DMS114 treated with DMSO at 0.1 percent for 48 hours (cell line): ENCODE measurements around the gene AGBL1.

ENCODE experiments used
- DNase-seq: peaks from one replicate; lab custom pipeline; 2025; ENCODE audit not compliant: unreplicated experiment; lab: John Stamatoyannopoulos, UW

The AGBL1 gene

DNA sequence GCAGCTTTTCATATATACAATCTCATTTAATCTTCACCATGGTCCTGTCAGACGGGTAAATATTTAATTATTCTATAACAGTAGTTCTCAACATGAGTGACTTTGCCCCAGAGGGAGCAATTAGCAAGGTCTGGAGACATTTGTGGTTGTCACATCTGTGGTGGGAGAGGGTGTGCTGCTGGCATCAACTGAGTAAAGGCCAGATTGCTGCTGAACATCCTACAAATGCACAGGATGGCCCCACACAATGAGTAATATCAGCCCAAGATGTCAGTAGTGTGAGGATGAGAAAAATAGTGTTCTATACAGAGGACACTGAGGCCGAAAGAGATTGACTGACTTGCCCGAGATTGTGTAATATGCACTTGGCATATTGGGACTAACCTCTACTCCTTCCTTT lies 156.0 kb downstream of the AGBL1 start:
- DNase-seq: no peak

DNA sequence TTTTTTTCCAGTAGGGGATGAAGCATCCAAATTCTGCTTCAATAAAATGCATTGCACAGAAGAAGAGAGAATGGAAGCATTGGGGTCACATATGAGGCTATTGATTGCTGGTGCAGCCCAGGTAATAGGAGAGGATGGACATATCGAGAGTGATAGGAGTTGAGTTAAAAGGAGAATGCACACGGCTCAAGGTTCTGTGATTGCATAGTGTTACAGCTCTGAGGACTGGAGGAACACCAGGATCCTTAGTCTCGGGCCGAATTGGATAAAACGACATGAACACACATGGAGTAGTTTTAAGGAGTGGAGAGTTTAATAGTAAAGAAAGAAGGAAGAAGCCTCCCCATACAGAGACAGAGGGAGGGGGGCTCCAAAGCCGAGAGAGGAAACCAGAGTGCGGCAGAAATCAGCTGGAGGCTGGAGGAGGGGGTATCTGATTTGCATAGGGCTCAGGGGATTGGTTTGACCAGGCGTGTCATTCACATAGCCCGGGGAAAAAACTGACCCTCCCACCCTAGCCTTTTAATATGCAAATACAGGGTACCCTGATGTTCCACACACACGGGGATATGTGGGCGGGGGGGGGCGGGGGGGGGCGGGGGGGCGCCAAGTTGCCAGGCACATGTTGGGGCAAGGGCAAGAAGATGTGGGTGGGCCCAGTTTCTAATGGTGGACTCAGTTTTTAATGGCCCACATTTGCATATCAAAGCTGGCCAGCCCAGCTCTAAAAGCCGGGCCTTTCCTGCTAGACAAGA lies 156.9 kb downstream of the AGBL1 start:
- DNase-seq: no peak

DNA sequence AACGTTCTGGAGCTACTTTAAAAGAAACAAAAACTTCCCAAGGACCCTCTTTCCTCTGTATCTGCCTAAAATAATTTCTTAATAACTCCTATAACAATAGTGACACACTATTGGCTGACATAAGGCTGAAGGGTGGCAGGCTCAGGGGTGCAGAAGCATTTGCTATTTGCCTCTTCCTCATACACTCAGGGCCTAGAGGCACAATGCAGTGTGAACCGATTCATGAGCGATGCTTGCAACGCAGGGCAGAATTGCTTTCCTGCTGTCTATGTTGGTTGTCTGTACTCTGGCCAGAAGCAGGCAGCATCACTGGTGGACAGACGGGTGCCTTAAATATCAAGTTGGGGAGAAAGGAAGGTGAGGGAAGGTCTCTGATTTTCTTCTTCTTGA lies 157.4 kb downstream of the AGBL1 start:
- no peak for DNase-seq

DNA sequence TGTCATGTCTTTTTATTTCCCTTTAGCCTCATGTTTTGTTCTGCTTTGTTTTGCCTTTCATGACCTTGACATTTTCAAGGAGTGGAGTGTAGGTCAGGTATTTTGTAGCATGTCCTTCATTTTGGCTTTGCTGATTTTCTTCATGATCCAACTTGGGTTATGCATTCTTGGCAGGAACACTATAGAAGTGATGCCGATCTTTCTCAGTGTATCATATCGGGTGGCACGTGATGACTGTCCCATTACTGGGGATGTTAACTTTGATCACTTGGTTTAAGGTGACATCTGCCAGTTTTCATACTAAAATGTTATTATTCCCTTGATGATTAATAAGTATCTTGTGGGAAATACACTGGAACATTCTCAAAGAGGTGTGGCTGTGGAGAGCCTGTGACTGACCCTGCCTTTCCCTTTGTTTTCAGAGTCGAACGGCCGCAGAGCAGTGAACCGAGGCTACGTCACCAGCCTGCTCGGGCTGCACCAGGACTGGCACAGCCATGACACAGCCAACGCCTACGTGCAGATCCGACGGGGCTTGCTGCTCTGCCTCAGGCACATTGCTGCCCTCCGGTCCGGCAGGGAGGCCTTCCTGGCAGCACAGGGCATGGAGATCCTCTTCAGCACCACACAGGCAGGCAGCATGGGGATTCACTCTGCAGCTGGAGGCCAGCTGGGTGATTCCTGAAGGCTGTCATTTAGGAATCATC lies 167.7 kb downstream of the AGBL1 start:
- no peak for DNase-seq

DNA sequence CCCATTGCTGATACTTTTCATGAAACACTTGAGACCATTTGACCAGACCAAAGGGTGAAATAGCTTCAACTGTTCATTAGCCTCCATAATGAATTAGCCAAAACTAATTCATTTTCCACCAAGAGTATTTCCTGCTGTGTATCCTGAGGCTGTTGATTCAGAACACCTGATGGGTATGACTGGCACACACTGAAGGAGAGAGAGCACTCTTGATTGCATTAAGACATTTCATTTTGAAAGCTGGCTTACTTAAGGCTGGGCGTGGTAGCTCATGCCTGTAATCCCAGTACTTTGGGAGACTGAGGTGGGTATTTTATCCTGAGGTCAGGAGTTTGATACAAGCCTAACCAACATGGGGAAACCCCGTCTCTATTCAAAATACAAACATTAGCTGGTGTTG lies 175.6 kb downstream of the AGBL1 start:
- no peak for DNase-seq

DNA sequence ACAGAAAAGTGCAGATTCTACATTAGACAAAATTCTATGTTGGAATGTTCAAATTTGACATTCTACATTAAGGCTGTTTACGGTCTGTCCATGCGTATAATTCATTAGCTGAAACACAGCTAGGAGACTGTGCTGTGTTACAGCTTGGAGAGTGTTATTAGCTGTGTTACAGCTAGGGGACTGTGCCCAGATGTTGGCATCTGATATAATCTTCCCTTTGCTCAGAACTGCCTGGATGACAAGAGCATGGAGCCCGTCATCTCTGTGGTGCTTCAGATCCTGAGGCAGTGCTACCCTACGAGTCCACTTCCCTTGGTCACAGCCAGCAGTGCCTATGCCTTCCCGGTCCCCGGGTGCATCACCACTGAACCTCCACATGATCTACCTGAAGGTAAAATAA lies 177.0 kb downstream of the AGBL1 start:
- no peak for DNase-seq

DNA sequence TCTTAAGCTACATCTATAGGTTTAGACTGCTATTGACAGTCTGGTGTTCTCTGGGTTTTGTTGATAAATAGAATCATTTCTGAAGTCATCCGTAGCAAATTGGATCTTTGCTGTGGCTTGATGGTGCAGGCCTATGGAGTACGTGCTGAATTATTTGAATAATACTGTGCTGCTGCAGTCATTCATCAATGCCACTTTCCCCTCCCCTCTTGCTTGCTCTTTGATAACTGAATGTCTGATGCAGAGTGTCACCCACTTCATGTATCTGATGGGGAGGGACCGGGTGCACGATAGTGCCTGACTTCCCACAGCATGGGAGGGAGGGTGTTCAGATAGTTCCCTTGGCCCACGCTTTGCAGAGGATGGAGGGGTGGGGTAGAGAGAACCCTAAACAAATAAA lies 179.9 kb downstream of the AGBL1 start:
- no peak for DNase-seq

DNA sequence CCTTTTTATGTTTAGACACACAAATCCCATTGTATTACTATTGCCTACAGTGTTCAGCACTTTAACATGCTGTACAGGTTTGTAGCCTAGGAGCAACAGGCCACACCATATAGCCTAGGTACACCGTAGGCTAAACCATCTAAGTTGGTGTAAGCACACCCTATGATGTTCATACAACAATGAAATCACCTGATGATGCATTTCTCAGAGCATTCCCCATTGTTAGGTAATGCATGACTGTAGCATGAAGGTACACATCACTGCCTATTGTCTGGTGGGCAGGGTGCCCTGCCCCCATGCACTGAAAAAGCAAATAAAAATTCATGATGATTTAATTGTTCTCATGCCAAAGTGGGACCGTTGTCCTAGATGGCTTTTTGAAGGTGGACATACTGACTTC lies 183.6 kb downstream of the AGBL1 start:
- no peak for DNase-seq

DNA sequence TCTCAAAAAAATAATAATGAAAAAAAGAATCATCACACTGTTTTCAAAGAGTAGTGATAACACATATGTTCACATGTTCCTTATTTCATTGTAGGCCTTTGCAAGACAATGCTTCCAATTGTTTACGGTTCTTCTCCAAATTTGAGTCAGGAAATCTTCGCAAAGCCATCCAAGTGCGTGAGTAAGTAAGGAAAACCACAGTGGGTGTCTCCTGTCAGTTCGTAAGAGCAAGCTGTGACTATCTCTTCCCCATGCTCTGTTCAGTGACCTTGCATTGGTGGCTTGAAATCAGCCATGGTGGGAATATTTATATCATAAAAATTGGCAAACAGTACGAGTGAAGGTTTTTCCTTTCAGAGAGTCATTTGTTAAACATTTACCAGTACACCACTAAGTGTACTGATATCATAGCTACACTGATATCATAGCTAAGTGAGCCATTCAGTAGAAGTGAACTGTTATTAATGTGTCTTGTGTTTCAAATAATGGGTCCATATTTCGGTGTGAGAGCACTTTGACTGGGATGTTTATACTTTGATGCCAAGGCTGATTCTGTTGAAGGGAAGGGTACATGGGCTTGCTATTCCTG lies 187.3 kb downstream of the AGBL1 start:
- DNase-seq: no peak

DNA sequence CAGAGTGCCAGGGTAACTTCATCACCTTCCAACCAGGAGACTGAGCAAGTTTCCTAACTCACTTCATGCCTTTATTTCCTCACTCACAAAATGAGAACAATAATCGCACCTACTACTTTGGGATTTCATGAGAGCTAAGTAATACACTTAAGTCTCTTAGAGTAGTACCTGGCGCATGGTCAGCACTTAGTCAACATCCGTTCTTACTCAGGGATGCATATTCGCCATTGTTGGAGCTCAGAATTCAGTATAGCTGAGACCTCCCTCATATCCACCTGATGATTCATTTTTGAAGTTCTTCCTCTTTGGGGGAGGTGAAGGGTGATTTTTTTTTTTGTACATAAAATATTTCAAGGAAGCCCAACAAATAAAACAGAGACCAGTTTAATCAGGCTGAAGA lies 188.2 kb downstream of the AGBL1 start:
- no peak for DNase-seq

DNA sequence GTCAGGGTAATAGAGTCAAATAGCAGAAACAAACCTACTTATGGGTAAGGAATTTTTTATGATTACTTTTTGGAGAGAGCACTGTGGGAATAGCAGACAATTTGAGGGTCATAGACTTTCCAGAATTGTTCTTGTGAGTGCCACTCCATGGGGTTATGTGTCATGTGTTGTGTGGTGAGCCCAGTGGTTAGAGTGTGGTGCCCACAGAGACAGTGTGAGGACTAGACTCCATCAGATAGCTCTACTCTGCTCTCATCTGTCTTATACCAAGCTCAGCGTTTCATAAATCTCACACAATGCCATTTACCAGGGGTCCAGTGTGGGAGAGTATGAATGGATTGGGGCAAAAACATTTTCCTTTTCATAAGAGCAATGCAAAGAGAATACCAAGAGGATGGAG lies 188.9 kb downstream of the AGBL1 start:
- DNase-seq: no peak

DNA sequence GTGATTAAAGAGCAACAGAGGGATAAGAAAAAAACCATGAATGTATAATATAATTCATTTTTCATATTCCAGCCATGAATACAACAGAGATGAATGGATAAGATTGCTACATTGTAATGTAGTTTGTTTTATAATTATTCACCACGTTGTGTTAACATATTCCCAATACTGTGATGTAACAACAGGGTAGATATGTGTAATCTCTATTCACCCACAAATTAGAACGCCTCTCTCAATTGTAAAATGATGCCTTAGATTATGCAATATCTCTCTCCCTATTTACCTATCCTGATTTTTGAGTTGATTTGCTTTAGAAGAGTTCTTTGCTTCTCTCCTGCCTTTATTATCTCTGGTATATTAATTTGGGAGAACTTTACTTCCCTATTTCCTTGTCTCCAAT lies 193.6 kb downstream of the AGBL1 start:
- no peak for DNase-seq

DNA sequence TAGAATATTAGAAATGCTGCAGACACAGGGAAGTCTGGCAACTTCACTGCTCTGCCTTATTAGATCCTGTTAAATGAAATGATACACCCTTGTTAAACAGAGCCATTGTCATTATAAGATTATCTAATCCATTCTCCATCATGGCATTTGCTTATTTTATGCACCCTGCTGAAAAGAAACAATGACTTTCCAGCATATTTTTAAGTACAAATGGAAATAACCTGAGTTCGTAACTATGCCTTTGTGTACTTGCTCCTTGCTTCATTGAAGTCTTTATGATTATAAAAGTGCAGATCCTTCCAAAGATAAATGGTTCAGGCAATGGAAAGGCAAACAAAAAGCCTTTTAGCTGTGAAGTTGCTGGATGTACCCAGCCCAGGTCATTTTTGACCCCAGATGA lies 195.7 kb downstream of the AGBL1 start:
- DNase-seq: no peak

DNA sequence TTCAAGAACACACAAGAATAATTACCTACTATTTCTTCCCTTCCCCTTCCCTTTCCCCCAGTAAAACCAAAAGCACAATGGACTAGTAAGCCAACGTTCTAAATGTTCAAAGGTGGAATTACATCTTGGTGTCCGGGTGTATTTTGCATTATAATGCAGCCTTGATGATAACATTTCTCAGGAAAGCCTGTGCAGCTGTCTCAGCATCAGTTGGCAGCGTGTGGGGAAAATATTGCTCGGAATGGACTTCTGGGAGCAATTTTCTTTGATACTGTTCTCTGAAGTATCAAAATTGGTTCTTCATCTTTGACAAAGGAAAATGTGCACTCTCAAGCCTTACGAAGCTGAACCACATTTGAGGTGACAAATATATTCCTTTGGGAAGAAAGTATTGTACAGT lies 198.9 kb downstream of the AGBL1 start:
- DNase-seq: no peak

DNA sequence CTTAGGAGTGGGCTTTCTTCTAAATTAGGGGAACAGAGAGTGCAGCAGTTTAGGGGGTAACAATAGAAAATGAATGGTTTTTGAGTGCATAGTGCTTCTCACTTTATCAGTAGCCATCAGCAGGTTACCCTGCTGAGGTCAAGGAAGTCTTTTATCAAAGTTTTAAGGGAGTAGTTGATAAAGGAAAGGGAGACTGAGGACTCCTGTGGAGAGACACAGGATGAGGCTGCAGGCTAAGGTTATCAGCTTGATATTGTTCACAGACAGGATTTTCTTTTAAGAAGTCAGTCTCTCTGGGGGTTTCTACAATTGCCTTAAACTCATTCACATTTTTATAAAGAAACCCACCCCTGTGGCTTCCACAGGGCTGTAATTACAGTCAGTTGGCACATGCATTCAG lies 205.0 kb downstream of the AGBL1 start:
- DNase-seq: no peak

DNA sequence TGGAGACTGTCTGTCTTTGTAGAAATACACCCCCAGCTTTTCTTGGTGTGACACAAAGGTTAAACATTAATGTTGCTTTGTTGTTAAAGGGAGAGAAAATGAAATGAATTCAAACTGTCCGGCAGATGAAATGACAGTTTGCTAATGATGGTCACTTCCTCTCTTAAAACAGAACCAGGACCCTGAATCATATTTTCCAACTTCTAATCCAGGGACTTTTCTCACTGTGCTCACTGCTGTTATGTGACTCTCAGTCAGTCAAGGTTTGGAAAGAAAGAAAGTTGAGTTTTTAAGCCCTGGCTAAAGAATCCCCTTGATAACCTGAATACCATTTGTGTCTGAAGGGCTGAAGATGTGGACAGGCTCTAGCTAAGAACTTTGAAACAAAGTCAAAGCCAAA lies 215.8 kb downstream of the AGBL1 start:
- DNase-seq: no peak

DNA sequence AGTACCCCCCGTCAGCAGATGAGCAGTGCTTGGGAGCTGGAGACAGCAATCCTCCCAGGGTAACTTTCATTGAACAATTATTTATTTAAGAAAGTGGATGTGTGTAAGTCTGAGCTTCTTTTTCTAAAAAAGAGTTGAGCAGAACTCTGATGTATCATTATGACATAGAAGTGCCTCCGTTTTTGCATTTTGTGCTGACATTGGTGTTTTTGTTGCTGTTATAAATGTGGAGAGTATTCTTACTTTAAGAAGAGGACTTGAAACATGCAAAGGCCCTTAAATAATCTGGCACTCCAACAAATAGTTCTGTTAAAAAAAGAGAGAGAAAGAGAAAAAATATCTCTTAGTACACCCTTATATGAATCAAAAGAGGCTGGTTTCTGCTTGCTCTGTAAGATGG lies 217.1 kb downstream of the AGBL1 start:
- DNase-seq: no peak

DNA sequence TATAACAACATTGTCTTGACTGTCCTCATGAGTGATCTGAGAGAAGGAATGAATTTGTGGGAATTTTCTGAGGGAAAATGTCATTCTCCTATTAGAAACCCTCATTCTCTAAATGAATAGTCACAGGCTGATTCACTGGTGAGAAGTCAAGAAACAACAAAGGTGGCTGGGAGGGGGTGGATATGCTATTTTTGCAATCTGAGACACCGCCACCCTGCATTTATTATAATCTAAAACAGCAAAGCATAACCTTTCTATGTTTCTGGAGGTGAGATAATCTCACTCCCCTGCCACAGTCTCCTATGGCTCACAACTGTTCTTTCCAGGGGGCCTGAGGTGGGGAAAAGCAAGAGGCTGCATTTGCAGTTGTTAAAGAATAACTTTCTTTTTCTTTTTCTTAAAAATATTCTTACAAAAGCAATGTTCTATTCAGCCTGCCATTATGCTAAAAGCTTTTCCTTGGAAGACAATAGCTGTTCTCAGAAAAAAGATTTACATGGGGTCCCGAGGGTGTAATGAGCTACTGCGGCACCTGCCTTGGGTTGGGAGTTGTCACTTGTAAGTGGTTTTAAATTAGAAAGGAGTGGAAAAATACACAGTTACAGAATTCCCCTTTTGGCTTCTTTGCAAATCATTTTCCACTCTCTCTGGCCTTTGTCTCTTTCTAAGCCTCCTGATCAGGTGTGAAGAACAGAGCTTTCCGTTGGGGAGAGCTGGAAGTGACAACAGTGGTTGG lies 220.9 kb downstream of the AGBL1 start:
- no peak for DNase-seq

DNA sequence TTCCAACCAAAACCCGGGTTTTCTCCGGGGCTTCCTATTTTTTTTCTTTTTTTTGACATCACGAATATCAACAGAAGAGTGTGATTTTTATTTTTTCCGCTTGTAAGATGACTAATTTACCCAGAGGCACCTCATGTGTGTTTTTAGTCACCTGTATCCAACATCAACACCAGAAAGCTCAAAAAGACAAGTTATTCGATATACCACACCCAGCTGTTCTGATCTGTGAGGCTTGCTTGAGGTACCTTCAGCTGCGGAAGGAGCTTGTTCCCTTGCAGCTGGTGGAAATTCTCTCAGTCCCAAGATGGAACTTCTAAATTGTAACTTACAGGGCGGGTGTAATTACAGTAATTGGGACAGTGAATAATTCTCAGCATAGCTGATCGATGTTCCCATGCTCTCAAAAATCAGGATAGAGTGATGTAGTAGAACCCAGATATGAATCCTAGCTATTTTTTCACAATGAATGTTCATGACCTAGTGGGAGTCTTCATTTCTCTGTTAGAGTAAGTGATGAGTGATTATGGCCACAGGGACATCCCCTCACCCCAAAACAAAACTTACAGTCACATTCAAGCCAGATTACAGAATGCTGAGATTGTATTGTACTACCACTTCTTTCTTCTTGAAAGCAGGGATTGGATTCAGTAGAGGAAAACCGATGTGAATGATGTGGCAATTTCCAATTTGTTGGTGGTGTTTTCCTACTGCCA lies 232.1 kb downstream of the AGBL1 start:
- no peak for DNase-seq

DNA sequence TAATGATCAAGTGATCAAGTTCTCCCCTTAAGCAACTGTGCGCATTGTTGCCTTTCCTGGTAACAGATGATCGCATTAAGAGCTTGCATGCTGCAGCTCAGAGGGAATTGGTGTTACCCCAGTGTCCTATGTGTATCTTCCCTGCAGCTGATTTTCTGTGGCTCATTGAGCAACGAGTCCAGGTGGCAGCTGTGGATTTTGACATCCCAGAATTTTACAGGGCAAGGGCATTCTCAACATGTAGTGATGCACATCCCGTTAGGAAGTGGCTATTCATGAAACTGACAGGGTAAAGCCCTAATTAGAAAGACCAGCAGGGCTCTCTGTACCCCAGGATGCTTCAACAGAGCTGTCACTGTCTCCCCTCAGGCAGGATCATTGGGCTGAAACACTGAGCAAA lies 232.8 kb downstream of the AGBL1 start:
- no peak for DNase-seq

DNA sequence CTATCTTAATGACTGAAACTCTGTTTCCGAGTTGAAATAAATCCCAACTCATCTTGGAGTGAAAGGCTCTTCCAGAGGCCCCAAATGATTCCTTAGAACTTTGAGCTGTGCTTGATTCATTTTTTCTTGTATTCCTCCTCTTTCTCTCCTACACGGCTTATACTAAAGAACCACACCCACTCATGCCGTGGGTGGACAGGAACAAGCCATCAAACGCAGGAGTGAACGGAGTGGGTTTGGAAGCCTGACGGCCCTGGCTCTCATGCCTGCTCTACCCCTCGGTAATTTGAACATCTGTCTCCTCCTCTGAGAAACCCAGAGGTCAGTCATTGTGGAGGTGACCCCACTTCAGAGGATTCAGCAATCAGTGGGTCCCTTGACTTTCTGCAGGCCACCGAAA lies 236.5 kb downstream of the AGBL1 start:
- DNase-seq: no peak
